Kidney epithelial cell (primary cell): Measurements from ENCODE around the gene DTNA. TPM values are rescaled to one million over a fixed set of nuclear protein-coding genes. Genes with fewer than 3 reads are reported as not detected.

Source experiments
- DNase-seq: peaks from one replicate; pipeline ENCODE4 v3.0.0-alpha.2; 2010; ENCODE audit warnings: low read depth
- H3K27me3 ChIP-seq: 2 replicates; pipeline ENCODE4 v1.6.0; 2011; ENCODE audit warnings: low read length; ENCODE audit not compliant: control insufficient read depth, insufficient read depth
- H3K36me3 ChIP-seq: 2 replicates; pipeline ENCODE4 v1.5.1; 2011; ENCODE audit warnings: low read length; ENCODE audit not compliant: control insufficient read depth, insufficient read depth
- H3K4me3 ChIP-seq: 2 replicates; pipeline ENCODE4 v1.5.1; 2011; ENCODE audit warnings: low read depth, mild to moderate bottlenecking, control low read depth, low read length
- CTCF ChIP-seq: IDR thresholded peaks from 2 replicates; pipeline ENCODE4 v1.5.1; 2011; ENCODE audit warnings: mild to moderate bottlenecking, moderate library complexity, low read length, control low read depth, inconsistent platforms; ENCODE audit not compliant: insufficient read depth, poor library complexity, severe bottlenecking
- total RNA-seq: library from RNA; depleted of rRNA; stranded (reverse); fragments of >200 nt; gene quantifications from 2 replicates; pipeline ENCODE4 v1.2.3, GENCODE V29; 2015

The DTNA gene
- total RNA-seq, 1 donor from 2014 or later = 19.3 TPM

GRCh38 chr18:34764451-34764850, 54.4 kb downstream of the DTNA start:
- H3K27me3 ChIP-seq = no peaks in the 10 kb centered on the region
- TF ChIP-seq CTCF = peak; percentile 5
- no peak for DNase-seq

GRCh38 chr18:34767601-34768027, 57.5 kb downstream of the DTNA start:
- H3K36me3 ChIP-seq = no peaks in the 10 kb centered on the region
- no peak for TF ChIP-seq CTCF
- no peak overlapping the region for H3K4me3 ChIP-seq
- DNase-seq = peak; percentile 60
- no peaks in the 10 kb centered on the region for H3K27me3 ChIP-seq

More at GRCh38 chr18:34764451-34764850, 54.4 kb downstream of the DTNA start:
- H3K4me3 ChIP-seq = no peak overlapping the region
- H3K36me3 ChIP-seq = no peaks in the 10 kb centered on the region

GRCh38 chr18:34771958-34772357, 61.9 kb downstream of the DTNA start:
- DNase-seq = no peak
- no peak for TF ChIP-seq CTCF
- Histone ChIP-seq H3K4me3 (no peak overlapping the region), H3K36me3 (no peaks in the 10 kb centered on the region), H3K27me3 (no peaks in the 10 kb centered on the region)

GRCh38 chr18:34772887-34773286, 62.8 kb downstream of the DTNA start:
- DNase-seq = no peak
- no peak for TF ChIP-seq CTCF
- Histone ChIP-seq H3K27me3 (no peaks in the 10 kb centered on the region), H3K36me3 (no peaks in the 10 kb centered on the region), H3K4me3 (no peak overlapping the region)

GRCh38 chr18:34773378-34773777, 63.3 kb downstream of the DTNA start:
- Histone ChIP-seq H3K36me3 (no peaks in the 10 kb centered on the region), H3K4me3 (no peak overlapping the region), H3K27me3 (no peaks in the 10 kb centered on the region)
- TF ChIP-seq CTCF = no peak
- no peak for DNase-seq

- H3K27me3 ChIP-seq = no peaks in the 10 kb centered on the region
- no peak overlapping the region for H3K4me3 ChIP-seq
- no peaks in the 10 kb centered on the region for H3K36me3 ChIP-seq
- TF ChIP-seq CTCF = no peak
- DNase-seq = peak; percentile 76
Measured at GRCh38 chr18:34773961-34774766, 64.1 kb downstream of the DTNA start.
